IMR-90 (cell line): ENCODE data around the gene SFXN2. TPM values are rescaled to one million over a fixed set of nuclear protein-coding genes. Genes with fewer than 3 reads are reported as not detected.
A peak's percentile ranks its signal among the peaks of the same experiment; 100 is the strongest.

Experiments
- ATAC-seq: fragments of 200-7000 bp; cut with Tn5 transposase; 2 replicates; pipeline ENCODE4 v1.9.1; 2020; ENCODE audit warnings: low read depth, mild to moderate bottlenecking, moderate library complexity
- BruUV-seq: library from RNA; stranded (reverse); fragments of 400-500 nt; replicated peaks from 2 replicates; lab custom pipeline; 2021; lab: Mats Ljungman, UMichigan
- CTCF ChIA-PET: fragments of 300-600 bp; formaldehyde crosslinking; extraction: SDS; loops from one replicate; lab custom pipeline; 2021; ENCODE audit warnings: antibody characterized with exemption; lab: Yijun Ruan, JAX
- POLR2A ChIA-PET: fragments of 300-600 bp; sonication (Branson Sonifier 250); formaldehyde crosslinking; loops from one replicate; lab custom pipeline; 2022; ENCODE audit warnings: antibody characterized with exemption; ENCODE audit not compliant: unreplicated experiment; lab: Charles Lee
- DNase-seq: peaks from one replicate; pipeline ENCODE4 v3.0.0; 2013
- H2AFZ ChIP-seq: replicated peaks from 2 replicates; pipeline ENCODE3; 2013; ENCODE audit warnings: low read length, mild to moderate bottlenecking; ENCODE audit not compliant: poor library complexity
- H2AK5ac ChIP-seq: 2 replicates; pipeline ENCODE4 v1.6.1; 2013; ENCODE audit warnings: low read depth, low read length, inconsistent platforms
- H2AK9ac ChIP-seq: replicated peaks from 2 replicates; pipeline ENCODE3; 2013; ENCODE audit warnings: mild to moderate bottlenecking, low read depth, low read length, moderate library complexity; ENCODE audit not compliant: poor library complexity
- H2BK120ac ChIP-seq: 2 replicates; pipeline ENCODE4 v1.6.1; 2013; ENCODE audit warnings: low read depth, low read length, inconsistent platforms
- H2BK15ac ChIP-seq: 3 replicates; pipeline ENCODE4 v1.6.1; 2013; ENCODE audit warnings: low read depth, low read length, inconsistent platforms
- H2BK20ac ChIP-seq: 2 replicates; pipeline ENCODE4 v1.6.1; 2013; ENCODE audit warnings: low read depth, mild to moderate bottlenecking, inconsistent platforms, low read length, moderate library complexity
- H2BK5ac ChIP-seq: 2 replicates; pipeline ENCODE4 v1.6.1; 2013; ENCODE audit warnings: mild to moderate bottlenecking, low read depth, low read length, inconsistent platforms; ENCODE audit not compliant: poor library complexity, severe bottlenecking
- H3K14ac ChIP-seq: replicated peaks from 2 replicates; pipeline ENCODE4 v1.6.1; 2013; ENCODE audit warnings: low read depth, low read length, inconsistent platforms
- H3K18ac ChIP-seq: 2 replicates; pipeline ENCODE4 v1.6.1; 2013; ENCODE audit warnings: low read depth, low read length, control low read depth
- H3K23ac ChIP-seq: 2 replicates; pipeline ENCODE4 v1.6.1; 2013; ENCODE audit warnings: low read depth, low read length, inconsistent platforms
- H3K27ac ChIP-seq: 2 replicates; pipeline ENCODE4 v1.5.1; 2013; ENCODE audit warnings: mild to moderate bottlenecking, control low read depth, low read length; ENCODE audit not compliant: insufficient read depth
- H3K27me3 ChIP-seq: 2 replicates; pipeline ENCODE4 v1.6.1; 2013; ENCODE audit warnings: low read length; ENCODE audit not compliant: control insufficient read depth, insufficient read depth
- H3K36me3 ChIP-seq: 2 replicates; pipeline ENCODE4 v1.6.1; 2013; ENCODE audit warnings: low read length, mixed read lengths; ENCODE audit not compliant: control insufficient read depth, insufficient read depth
- H3K4ac ChIP-seq: 2 replicates; pipeline ENCODE4 v1.6.1; 2013; ENCODE audit warnings: low read depth, low read length, inconsistent platforms
- H3K4me1 ChIP-seq: 2 replicates; pipeline ENCODE4 v1.6.1; 2013; ENCODE audit warnings: low read length, mixed read lengths; ENCODE audit not compliant: control insufficient read depth, insufficient read depth
- H3K4me2 ChIP-seq: 2 replicates; pipeline ENCODE4 v1.6.1; 2013; ENCODE audit warnings: low read depth, mild to moderate bottlenecking, control low read depth, low read length, moderate library complexity
- H3K4me3 ChIP-seq: 2 replicates; pipeline ENCODE4 v1.5.1; 2013; ENCODE audit warnings: low read depth, mild to moderate bottlenecking, control low read depth, low read length, moderate library complexity; ENCODE audit not compliant: insufficient read depth
- H3K56ac ChIP-seq: 2 replicates; pipeline ENCODE4 v1.6.1; 2013; ENCODE audit warnings: low read length, inconsistent platforms; ENCODE audit not compliant: insufficient read depth; ENCODE audit errors: extremely low read depth
- H3K79me1 ChIP-seq, 2 experiments: 2 replicates each; pipeline ENCODE4 v1.6.1; 2013; ENCODE audit warnings: low read length in 2 of 2, inconsistent platforms in 1 of 2, low read depth in 1 of 2
- H3K9ac ChIP-seq: 2 replicates; pipeline ENCODE4 v1.6.1; 2013; ENCODE audit warnings: low read depth, low read length, control low read depth
- H3K9me1 ChIP-seq: 2 replicates; pipeline ENCODE4 v1.6.1; 2013; ENCODE audit warnings: low read length, inconsistent platforms; ENCODE audit not compliant: insufficient read depth
- H3K9me3 ChIP-seq: 2 replicates; pipeline ENCODE4 v1.6.1; 2013; ENCODE audit warnings: low read length; ENCODE audit not compliant: control insufficient read depth, insufficient read depth
- H4K20me1 ChIP-seq: 2 replicates; pipeline ENCODE4 v1.6.1; 2013; ENCODE audit warnings: low read length, inconsistent platforms; ENCODE audit not compliant: insufficient read depth
- H4K5ac ChIP-seq: 2 replicates; pipeline ENCODE4 v1.6.1; 2013; ENCODE audit warnings: mild to moderate bottlenecking, low read depth, low read length, control low read depth
- H4K8ac ChIP-seq, 2 experiments: 2 replicates each; pipeline ENCODE4 v1.6.1; 2013; ENCODE audit warnings: low read depth in 2 of 2, low read length in 2 of 2, control low read depth in 1 of 2, inconsistent platforms in 1 of 2
- H4K91ac ChIP-seq: 2 replicates; pipeline ENCODE4 v1.6.1; 2013; ENCODE audit warnings: low read depth, low read length, inconsistent platforms; ENCODE audit not compliant: insufficient read depth
- MAZ ChIP-seq: IDR thresholded peaks from 2 replicates; pipeline ENCODE4 v1.6.1; 2012; ENCODE audit warnings: low read depth, mild to moderate bottlenecking, low read length, improper control_type of control experiment, moderate library complexity, borderline replicate concordance
- WGBS, 2 experiments: methylation state at CpG; one replicate each; pipeline versions ENCODE4 v1.1.5 to v1.1.7; 2013; ENCODE audit warnings: missing lambda C conversion rate in 2 of 2; ENCODE audit not compliant: insufficient read length in 1 of 2; ENCODE audit errors: extremely low coverage in 2 of 2; 5-methylcytosine and 5-hydroxymethylcytosine counted together
- dilution Hi-C: fragments of 300-500 bp; cut with HindIII; formaldehyde crosslinking; loops from one replicate; pipeline ENCODE4 v1.14.3; 2018; ENCODE audit warnings: low sequenced_read_pairs; ENCODE audit not compliant: unreplicated experiment
- in situ Hi-C: fragments of 300-500 bp; cut with MboI; formaldehyde crosslinking; loops from 3 replicates; pipeline ENCODE4 v1.14.3; 2019; ENCODE audit warnings: low sequenced_read_pairs, inconsistent platforms, mixed read lengths
- intact Hi-C: fragments of 100-400 bp; cut with micrococcal nuclease; formaldehyde crosslinking; loops from 2 replicates; pipeline ENCODE4 v1.10.0; 2022
- polyA plus RNA-seq, 3 experiments: library from polyadenylated mRNA; depleted of rRNA; stranded (reverse); fragments of >200 nt; gene quantifications; 2 replicates each; pipeline ENCODE4 v1.2.3, GENCODE V29; 2012; ENCODE audit warnings: low replicate concordance in 1 of 3
- total RNA-seq: library from RNA; depleted of rRNA; stranded (reverse); fragments of >200 nt; gene quantifications from 2 replicates; pipeline ENCODE4 v1.2.3, GENCODE V29; 2012
- TF ChIP-seq, protein P1 (sequence below): fragments of 150-350 bp; IDR thresholded peaks from 2 replicates; pipeline ENCODE4 v1.6.1; 2017; ENCODE audit warnings: mild to moderate bottlenecking, antibody characterized with exemption, low read length, low read depth

Gene SFXN2
- total and polyA plus RNA-seq, 2 of the 4 experiments (the other 2 are of a cell fraction): 6.9 to 11.7 TPM

DNA sequence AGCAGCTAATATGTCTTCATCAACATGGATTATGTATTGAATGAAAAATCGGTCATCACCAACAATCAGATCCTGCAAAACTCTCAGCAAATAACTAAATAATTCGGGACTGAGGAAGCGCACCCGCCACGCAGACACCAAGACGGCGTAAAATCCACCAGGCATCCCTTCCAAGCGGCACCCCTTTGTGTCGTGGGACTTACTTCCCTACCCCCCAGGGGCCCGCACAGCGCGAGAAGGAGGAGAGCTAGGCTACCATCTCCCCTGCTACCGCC lies 960 bp upstream of the SFXN2 start:
- H3K4me1 ChIP-seq: peaks cover 9% of the 10 kb centered on the region
- H3K27me3 ChIP-seq: no peaks in the 10 kb centered on the region
- H3K79me1 ChIP-seq: peaks cover 29 to 69% of the 10 kb centered on the region in 2 experiments
- peak overlapping the region; percentile 86 for H3K27ac ChIP-seq
- CTCF ChIA-PET: interaction anchor here (0.8 to 3.1 kb wide), 2 partner anchors 12 to 35 kb away, joined by 3 to 13 read pairs; no protein-coding TSS in a partner anchor
- H3K9ac ChIP-seq: peak overlapping the region; percentile 74
- peak overlapping the region; percentile 44; the same call in 1 of the 2 replicates for H2BK20ac ChIP-seq
- TF ChIP-seq, protein P1, sequence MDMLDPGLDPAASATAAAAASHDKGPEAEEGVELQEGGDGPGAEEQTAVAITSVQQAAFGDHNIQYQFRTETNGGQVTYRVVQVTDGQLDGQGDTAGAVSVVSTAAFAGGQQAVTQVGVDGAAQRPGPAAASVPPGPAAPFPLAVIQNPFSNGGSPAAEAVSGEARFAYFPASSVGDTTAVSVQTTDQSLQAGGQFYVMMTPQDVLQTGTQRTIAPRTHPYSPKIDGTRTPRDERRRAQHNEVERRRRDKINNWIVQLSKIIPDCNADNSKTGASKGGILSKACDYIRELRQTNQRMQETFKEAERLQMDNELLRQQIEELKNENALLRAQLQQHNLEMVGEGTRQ: no peak
- peak; percentile 47; the same call in 1 of the 2 replicates for TF ChIP-seq MAZ
- 0% methylated on average over 1 of the region's 13 CpGs; no CpG with 5 or more reads in 1 of the 2 experiments for WGBS, 2 experiments
- H3K4me2 ChIP-seq: peak overlapping the region; percentile 74
- H3K56ac ChIP-seq: peak overlapping the region; percentile 96
- dilution Hi-C loops (no loop called here), intact Hi-C loops (loop anchor here (2.0 to 5.0 kb wide), 2 partner anchors 35 to 211 kb away; partner anchors contain the start of genes ACTR1A and SUFU), in situ Hi-C loops (no loop called here)
- H2AFZ ChIP-seq: peak overlapping the region; percentile 87
- peak overlapping the region; percentile 79 for H3K4ac ChIP-seq
- peak overlapping the region; percentile 81 for H3K4me3 ChIP-seq
- H3K9me3 ChIP-seq: no peaks in the 10 kb centered on the region
- DNase-seq: peak; percentile 19
- H2BK120ac ChIP-seq: peak overlapping the region; percentile 74
- H3K36me3 ChIP-seq: no peaks in the 10 kb centered on the region
- peak overlapping the region; percentile 29; the same call in 2 of the 3 replicates for H2BK15ac ChIP-seq
- H3K9me1 ChIP-seq: peaks cover 8% of the 10 kb centered on the region
- ATAC-seq: peak; percentile 46
- H4K91ac ChIP-seq: peak overlapping the region; percentile 79
- H3K14ac ChIP-seq: peak overlapping the region; percentile 97
- H4K20me1 ChIP-seq: peaks cover 11% of the 10 kb centered on the region; the same call in 1 of the 2 replicates
- H2BK5ac ChIP-seq: peak overlapping the region; percentile 75
- H4K8ac ChIP-seq: peak overlapping the region; percentile 29 to 78
- H4K5ac ChIP-seq: peak overlapping the region; percentile 14
- H2AK5ac ChIP-seq: peak overlapping the region; percentile 81
- peak overlapping the region; percentile 53 for H3K18ac ChIP-seq
- no TSS peak for BruUV-seq
- POLR2A ChIA-PET: no interaction called here
- peak overlapping the region; percentile 95 for H2AK9ac ChIP-seq
- peak overlapping the region; percentile 98 for H3K23ac ChIP-seq
